Measurements from ENCODE around the gene ARL17B. TPM values are rescaled to one million over a fixed set of nuclear protein-coding genes. Genes with fewer than 3 reads are reported as not detected.
"Not testable (repeated sequence)": the region's sequence is repeated elsewhere in the genome, so short reads cannot be mapped to it uniquely, and the experiment has no call there.

The ARL17B gene
- polyA plus RNA-seq, 1 donor from 2014 or later: 32.3 TPM

- H3K9me3 Mint-ChIP-seq, H3K4me1 Mint-ChIP-seq, H3K27me3 Mint-ChIP-seq, H3K4me3 Mint-ChIP-seq, H3K36me3 Mint-ChIP-seq, H3K27ac Mint-ChIP-seq: not testable (repeated sequence)
These were observed 118.1 kb downstream of the ARL17B start for GRCh38 chr17:46243505-46243904.

GRCh38 chr17:46231359-46231758 is 130.2 kb downstream of the ARL17B start:
- H3K27me3 Mint-ChIP-seq, H3K36me3 Mint-ChIP-seq, H3K27ac Mint-ChIP-seq, H3K4me1 Mint-ChIP-seq, H3K4me3 Mint-ChIP-seq, H3K9me3 Mint-ChIP-seq: not testable (repeated sequence)

- peak overlapping the region in 2 of 3 donors; percentile 15 to 92 for H3K27ac Mint-ChIP-seq
- H3K4me3 Mint-ChIP-seq: peak overlapping the region; percentile 80 to 97 (median 94)
- not testable (repeated sequence) for H3K9me3 Mint-ChIP-seq, H3K36me3 Mint-ChIP-seq, H3K4me1 Mint-ChIP-seq, H3K27me3 Mint-ChIP-seq
These were observed 136.2 kb downstream of the ARL17B start for GRCh38 chr17:46225274-46225794.

GRCh38 chr17:46224864-46225263 is 136.7 kb downstream of the ARL17B start:
- H3K27ac Mint-ChIP-seq: peak overlapping the region in 1 of 3 donors; percentile 15
- H3K4me1 Mint-ChIP-seq, H3K9me3 Mint-ChIP-seq, H3K27me3 Mint-ChIP-seq, H3K36me3 Mint-ChIP-seq: not testable (repeated sequence)
- peak overlapping the region; percentile 80 to 97 (median 94) for H3K4me3 Mint-ChIP-seq

Other genes starting within 250 kb of the ARL17B start
- gene KANSL1, start 168.3 kb downstream of the ARL17B start, polyA plus RNA-seq: 16.4 TPM
- gene LRRC37A, start 66.6 kb downstream of the ARL17B start, polyA plus RNA-seq: 1.3 TPM
- 12.2 TPM for gene LRRC37A2, start 150.7 kb upstream of the ARL17B start, polyA plus RNA-seq
- 5.9 TPM for gene ARL17A, start 217.9 kb upstream of the ARL17B start, polyA plus RNA-seq
- gene NSF, start 228.9 kb upstream of the ARL17B start, polyA plus RNA-seq: 16.5 TPM

Data from IgD-negative memory B cell (primary cell).